ENCODE results near the gene PLEKHG7. TPM values are rescaled to one million over a fixed set of nuclear protein-coding genes. Genes with fewer than 3 reads are reported as not detected.

The PLEKHG7 gene
- total RNA-seq, 1 experiment from 2014 or later, result not detected

- no peak for TF ChIP-seq YY1 (IDR thresholded peaks at IDR 0.05; ENCODE audit: extremely low read depth, insufficient replicate concordance, low read depth, low read length)
- no peak for TF ChIP-seq TCF7L2 (IDR thresholded peaks at IDR 0.05; ENCODE audit: borderline replicate concordance, extremely low read depth, insufficient read depth, insufficient read length)
- no peak for TF ChIP-seq CTCF (IDR thresholded peaks at IDR 0.05 in 2 of 3, conservative IDR thresholded peaks at IDR 0.05 in 1 of 3; ENCODE audit: borderline replicate concordance in 1 of 3, insufficient read depth in 1 of 3, low read depth in 2 of 3, low read length in 2 of 3)
These were observed 27.5 kb upstream of the PLEKHG7 start (continued) for GRCh38 chr12:92675092-92675865.

- no peak for DNase-seq (ENCODE audit: low read depth, low spot score)
- no peaks in the 10 kb centered on the region for H3K9me2 ChIP-seq (ENCODE audit: insufficient read depth)
- TF ChIP-seq CEBPB (IDR thresholded peaks at IDR 0.05; ENCODE audit: low read depth), result no peak
- no peak for TF ChIP-seq YY1 (IDR thresholded peaks at IDR 0.05; ENCODE audit: extremely low read depth, insufficient replicate concordance, low read depth, low read length)
- no peak for TF ChIP-seq ELF1 (IDR thresholded peaks at IDR 0.05; ENCODE audit: borderline replicate concordance, low read depth)
- no peak for TF ChIP-seq EZH2phosphoT487 (IDR thresholded peaks at IDR 0.05; ENCODE audit: borderline replicate concordance)
- no peak for TF ChIP-seq MAX (IDR thresholded peaks at IDR 0.05)
- TF ChIP-seq REST (IDR thresholded peaks at IDR 0.05; ENCODE audit: low read depth), result no peak
- no peak for TF ChIP-seq POLR2AphosphoS5 (IDR thresholded peaks at IDR 0.05; ENCODE audit: low read depth, low read length)
- TF ChIP-seq POLR2A (IDR thresholded peaks at IDR 0.05; ENCODE audit: borderline replicate concordance, extremely low read depth, insufficient read depth, insufficient read length), result no peak
- TF ChIP-seq ZNF274 (IDR thresholded peaks at IDR 0.05; ENCODE audit: low read depth, low read length), result no peak
- no peak for TF ChIP-seq SRF (IDR thresholded peaks at IDR 0.05; ENCODE audit: low read depth)
- TF ChIP-seq ZFX (IDR thresholded peaks at IDR 0.05), result no peak
- no peak for TF ChIP-seq RAD21 (IDR thresholded peaks at IDR 0.05; ENCODE audit: low read depth)
- TF ChIP-seq FOSL1 (IDR thresholded peaks at IDR 0.05; ENCODE audit: low read depth), result no peak
- no peak for TF ChIP-seq SP1 (IDR thresholded peaks at IDR 0.05; ENCODE audit: low read depth)
- H3K9me3 ChIP-seq (ENCODE audit: control insufficient read depth in 1 of 2, insufficient read depth in 1 of 2, low read depth in 1 of 2, low read length in 2 of 2), result no peaks in the 10 kb centered on the region
- H3K4me3 ChIP-seq (replicated peaks in 1 of 2; ENCODE audit: low read depth in 1 of 2, low read length in 2 of 2), result no peak overlapping the region
- H3K79me2 ChIP-seq (ENCODE audit: insufficient read depth, low read length), result no peaks in the 10 kb centered on the region
- H3K27ac ChIP-seq (ENCODE audit: low read depth, low read length), result no peak overlapping the region
- no TSS peak for BruUV-seq (replicated peaks)
- POLR2A ChIA-PET, result no interaction called here
- H2AFZ ChIP-seq (ENCODE audit: low read depth, low read length, poor library complexity, severe bottlenecking), result no peak overlapping the region
- ATAC-seq, result no peak
- RAD21 ChIA-PET (ENCODE audit: low non-redundant PET in 1 of 2, low total read pairs in 2 of 2, uncharacterized antibody in 2 of 2, unreplicated experiment in 2 of 2), result no interaction called here
- CTCF ChIA-PET, result interaction anchor here (0.6 kb wide), 1 partner anchor 9 kb away, joined by 3 read pairs; no protein-coding TSS in a partner anchor
- no peaks in the 10 kb centered on the region for H3K36me3 ChIP-seq (ENCODE audit: control insufficient read depth in 1 of 2, insufficient read depth in 2 of 2, low read length in 2 of 2)
- no peaks in the 10 kb centered on the region for H3K27me3 ChIP-seq (ENCODE audit: insufficient read depth, low read length)
- no peaks in the 10 kb centered on the region for H4K20me1 ChIP-seq (ENCODE audit: insufficient read depth)
- no peak overlapping the region for H3K9ac ChIP-seq (ENCODE audit: low read length)
- H3K4me1 ChIP-seq (ENCODE audit: control insufficient read depth in 1 of 2, insufficient read depth in 2 of 2, low read length in 2 of 2), result no peaks in the 10 kb centered on the region
- intact Hi-C loops (cut with micrococcal nuclease), result no loop called here
- no peak overlapping the region for H3K4me2 ChIP-seq (ENCODE audit: low read length)
These were observed 26.1 kb upstream of the PLEKHG7 start for GRCh38 chr12:92676710-92677109.

Measured in HCT116 (cell line).